T follicular helper cell (primary cell): Measurements from ENCODE around the gene CEP120.
"Not testable (repeated sequence)": the region's sequence is repeated elsewhere in the genome, so short reads cannot be mapped to it uniquely, and the experiment has no call there.

Experiments used
- DNase-seq: peaks from one replicate; pipeline ENCODE4 v3.0.0-alpha.2; 2020; ENCODE audit warnings: low read depth

The CEP120 gene

GRCh38 chr5:123438902-123439301 is 15.7 kb upstream of the CEP120 start:
- no peak for DNase-seq

- no peak for DNase-seq
Measured at GRCh38 chr5:123438244-123438643, 15.0 kb upstream of the CEP120 start.

GRCh38 chr5:123436201-123436600 is 13.0 kb upstream of the CEP120 start:
- no peak for DNase-seq

DNA sequence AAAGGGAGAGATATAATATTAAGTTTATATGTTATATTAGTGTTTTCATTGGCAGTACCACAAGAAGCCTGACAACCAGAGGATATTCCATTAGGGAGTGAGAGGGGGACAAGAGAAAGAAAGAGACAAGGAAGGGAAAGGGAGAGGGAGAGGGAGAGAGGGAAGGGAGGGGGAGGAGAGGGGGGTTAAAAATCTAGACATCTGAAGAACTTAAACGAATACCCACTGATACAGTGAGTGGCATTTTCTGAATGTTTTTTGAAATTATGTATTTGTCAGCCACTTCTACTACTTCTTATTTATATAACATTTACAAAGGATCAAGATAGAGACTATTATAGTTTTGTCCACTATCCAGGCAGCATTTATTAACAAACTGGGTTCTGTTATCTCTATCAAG is 11.6 kb upstream of the CEP120 start:
- no peak for DNase-seq

DNA sequence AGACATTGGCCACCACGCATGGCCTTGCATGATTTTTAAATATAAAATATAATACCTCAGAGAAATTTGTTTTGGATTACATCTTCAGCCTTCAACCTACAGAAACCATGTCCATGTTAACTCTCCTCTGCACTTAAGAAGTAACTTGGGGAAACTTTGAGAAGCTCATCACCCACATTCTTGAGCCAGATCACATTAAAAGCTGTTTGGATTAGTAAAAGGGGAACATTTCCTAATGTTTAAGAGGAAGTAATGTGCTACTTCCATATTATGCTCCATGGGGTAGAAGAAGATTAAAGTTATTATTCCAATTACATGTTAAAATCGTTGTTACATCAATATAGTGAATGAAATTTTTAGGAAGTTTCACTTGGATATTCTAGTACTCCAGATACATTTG is 10.4 kb upstream of the CEP120 start:
- no peak for DNase-seq

DNA sequence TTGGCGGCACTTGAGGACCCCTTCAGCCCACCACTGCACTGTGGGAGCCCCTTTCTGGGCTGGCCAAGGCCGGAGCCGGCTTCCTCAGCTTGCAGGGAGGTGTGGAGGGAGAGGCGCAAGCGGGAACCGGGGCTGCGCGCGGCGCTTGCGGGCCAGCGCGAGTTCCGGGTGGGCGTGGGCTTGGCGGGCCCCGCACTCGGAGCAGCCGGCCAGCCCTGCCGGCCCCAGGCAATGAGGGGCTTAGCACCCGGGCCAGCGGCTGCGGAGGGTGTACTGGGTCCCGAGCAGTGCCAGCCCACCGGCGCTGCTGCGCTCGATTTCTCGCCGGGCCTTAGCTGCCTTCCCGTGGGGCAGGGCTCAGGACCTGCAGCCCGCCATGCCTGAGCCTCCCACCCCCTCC is 7.2 kb upstream of the CEP120 start:
- not testable (repeated sequence) for DNase-seq

DNA sequence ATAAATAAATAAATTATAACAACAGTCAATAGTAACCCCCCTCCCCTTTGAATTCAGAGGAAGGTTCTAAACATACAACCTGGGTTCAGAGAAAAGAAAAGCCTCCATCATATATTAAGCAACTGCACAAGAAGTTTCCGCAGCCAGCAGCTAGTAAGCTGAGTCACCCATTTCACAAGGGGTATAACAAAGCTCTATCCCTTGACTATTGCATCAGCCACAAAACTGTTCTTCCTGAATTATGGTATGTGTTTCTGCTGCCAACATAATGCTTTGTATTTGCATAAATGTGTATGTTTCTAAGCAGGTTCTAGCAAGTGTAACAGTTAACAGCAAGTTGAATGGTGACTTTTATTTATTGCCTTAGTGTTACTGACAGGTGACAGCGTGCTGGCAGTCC is 6.8 kb upstream of the CEP120 start:
- DNase-seq, result no peak

DNA sequence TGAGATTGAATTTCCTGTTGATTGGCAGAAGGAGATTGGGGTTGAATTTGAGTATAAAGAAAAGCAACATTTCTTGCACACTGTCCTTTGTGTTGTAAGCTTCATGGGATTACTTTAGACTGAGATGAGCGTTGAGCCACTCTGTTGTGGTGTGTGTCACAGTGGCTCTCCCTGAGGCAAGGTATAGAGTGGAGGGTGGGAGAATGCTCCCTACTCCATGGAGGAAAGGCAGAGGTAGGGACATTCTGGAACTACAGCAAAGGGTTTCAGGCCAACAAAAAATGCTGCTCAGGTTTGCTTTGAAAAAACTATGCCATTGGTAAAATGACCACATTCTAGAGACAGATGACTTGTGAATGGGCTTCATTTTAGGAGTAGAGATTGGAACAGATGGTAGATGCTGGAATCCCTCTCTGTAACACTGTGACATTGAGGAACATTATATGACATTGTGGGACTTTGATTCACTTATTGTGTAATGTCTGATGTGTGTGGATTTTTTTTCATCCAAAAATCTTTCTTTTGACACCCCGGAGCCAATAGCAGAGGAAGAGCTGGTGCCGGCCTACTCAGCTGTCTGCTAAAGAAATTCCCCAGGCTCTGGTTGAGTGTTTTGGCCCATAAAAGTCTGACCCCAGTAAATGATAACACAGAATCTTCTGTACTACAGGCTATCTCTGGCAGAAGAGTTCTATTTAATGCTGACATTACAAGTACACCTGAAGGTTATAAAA is 6.2 kb upstream of the CEP120 start:
- DNase-seq, result no peak

DNA sequence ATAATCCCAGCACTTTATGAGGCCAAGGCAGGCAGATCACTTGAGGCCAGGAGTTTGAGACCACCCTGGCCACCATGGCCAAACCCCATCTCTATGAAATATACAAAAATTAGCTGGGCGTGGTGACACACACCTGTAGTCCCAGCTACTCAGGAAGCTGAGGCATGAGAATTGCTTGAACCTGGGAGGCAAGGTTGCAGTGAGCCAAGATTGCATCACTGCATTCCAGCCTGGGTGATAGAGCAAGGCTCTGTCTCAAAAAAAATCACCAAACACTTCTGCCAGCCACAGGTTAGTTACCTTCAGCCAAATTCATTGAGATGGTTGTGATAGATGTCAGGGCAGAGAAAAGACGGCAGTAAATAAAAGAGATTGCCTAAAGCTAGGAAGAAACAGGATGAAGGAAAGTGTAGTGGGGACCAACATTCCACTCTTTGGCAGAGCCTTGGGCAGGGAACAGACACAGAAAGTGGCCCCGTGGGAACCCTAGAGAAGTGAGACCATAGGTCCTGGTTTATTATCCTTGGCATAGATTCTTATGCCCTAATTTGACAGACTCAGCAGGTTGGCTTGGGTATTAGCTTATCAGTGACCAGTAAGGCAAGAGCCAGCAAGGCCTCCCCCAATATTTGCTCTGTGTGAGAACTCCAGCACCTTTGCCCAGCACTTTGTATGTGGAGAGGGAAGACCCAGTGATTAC is 5.5 kb upstream of the CEP120 start:
- no peak for DNase-seq

DNA sequence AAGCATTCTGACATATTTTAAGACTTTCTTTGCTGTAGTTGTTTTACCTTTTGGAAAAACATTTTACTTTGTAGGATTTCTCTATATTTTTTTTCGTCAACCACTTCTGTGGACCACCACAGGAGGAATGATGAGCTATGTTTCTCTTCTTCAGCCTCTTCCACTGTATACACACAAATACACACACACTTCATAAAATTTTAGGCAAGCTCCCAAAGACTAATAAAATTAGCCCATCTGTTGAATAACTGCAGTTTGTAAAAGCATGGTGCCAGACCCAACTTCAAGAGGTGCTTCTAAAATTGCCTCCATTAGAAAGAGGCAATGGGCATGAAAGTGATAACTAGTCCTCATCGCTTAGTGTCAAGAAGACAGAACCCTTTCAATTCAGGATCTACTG is 4.1 kb upstream of the CEP120 start:
- no peak for DNase-seq

DNA sequence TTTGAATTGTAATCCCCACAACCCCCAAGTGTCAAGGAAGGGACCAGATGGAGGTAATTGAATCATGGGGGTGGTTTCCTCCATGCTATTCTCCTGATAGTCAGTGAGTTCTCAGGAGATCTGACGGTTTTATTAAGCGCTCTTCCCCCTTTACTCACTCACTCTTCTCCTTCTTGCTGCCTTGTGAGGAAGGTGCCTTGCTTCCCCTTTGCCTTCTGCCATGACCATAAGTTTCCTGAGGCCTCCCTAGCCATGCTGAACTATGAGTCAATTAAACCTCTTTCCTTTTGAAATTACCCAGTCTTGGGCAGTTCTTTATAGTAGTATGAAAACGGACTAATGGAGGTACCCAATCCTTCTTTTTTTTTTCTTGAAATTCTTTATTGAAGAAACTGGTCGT is 2.2 kb upstream of the CEP120 start:
- no peak for DNase-seq

DNA sequence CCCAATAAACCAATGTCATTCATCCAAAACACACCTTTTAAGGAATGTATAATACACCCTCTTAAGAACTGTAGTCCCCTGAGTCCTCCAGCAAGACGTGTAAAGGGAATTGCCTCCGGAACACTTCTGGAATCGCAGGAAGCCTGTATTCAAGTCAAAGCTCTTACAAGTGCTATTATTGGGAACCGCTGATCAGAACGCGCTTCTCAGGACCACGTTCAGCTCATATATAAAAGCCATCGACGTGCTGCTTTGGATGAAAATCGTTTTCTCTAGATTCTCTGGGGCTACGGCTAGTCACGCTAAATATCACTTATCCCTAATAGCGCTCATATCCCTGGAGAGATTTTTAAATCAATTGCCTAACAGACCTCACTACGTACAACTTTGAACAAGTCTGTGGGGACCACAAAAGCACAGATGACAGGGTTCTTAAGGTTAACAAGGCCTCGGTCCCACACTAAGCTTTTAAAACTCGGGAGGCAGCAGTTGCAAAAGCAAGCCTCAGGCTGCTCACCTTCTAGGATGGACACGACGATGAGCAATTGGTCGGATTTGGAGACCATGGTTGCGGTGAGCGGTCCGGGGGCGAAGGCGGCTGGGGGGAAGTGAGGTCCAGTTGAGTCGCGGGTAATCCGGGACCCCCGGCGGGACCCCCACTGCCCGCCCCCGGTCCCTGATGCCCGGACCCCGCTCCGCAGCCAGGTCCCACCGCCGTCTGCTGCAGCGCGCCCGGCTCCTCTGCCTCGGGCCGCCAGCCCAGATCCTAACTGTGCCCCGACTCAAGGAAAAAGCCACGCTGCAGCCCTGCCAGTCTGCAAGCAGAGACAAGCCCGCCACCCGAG is 548 bp downstream of the CEP120 start:
- no peak for DNase-seq

- no peak for DNase-seq
Measured at GRCh38 chr5:123421773-123422172, 1.4 kb downstream of the CEP120 start.

DNA sequence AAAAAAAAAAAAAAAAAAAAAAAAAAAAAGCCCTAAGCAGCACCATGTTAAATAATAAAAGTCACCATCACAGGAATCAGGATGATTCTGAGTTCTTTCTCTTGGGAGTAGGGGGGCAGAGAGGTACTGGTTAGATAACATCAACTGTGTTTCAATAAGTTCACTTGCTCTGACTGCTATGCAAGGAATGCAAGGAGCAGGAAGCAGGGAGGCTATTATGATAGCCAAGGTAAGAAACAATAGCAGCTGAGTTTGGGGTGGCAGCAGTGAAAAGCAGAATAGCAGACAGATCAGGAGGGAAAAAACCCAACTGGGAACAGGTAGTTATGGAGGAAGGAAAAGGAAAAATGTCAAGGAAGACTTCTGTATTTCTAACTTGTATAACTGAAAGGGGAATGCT is 8.2 kb downstream of the CEP120 start:
- DNase-seq, result no peak

DNA sequence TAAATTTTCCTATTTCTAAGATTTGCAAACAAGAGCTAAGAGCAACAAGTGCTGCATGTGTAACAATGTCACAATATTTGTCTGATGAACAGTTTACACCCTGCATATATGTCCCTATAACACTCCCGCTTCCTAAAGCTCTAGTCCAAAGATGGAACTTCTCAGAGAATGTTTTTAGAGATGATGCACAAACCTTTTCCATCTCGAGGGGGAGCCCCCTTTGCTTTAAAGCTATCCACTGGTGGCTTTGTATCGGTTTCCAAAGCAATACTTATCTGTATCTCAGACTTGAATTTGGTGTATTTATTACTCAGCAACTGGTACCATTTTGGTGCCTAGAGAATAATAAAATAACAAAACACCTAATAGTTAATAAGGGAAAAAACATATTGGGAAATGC is 11.0 kb downstream of the CEP120 start:
- no peak for DNase-seq

DNA sequence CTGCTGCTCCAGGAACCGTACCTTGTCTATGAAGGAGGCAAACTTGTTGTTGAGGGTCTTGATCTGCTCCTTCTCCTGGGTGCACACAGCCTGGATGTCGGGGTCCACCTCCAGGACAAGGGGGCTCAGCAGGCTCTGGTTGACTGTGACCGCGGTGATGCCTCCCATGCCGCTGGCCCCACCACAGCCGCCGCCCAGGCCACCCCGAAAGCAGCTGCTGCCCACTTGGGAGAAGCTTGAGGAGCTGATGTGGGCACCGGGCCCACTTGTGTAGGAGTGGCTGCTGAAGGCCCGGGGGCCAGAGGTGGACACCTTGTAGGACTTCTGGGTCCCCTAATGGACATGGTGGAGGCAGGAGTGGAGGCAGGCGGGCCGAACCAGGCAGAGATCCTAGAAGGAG is 21.2 kb downstream of the CEP120 start:
- DNase-seq, result not testable (repeated sequence)

DNA sequence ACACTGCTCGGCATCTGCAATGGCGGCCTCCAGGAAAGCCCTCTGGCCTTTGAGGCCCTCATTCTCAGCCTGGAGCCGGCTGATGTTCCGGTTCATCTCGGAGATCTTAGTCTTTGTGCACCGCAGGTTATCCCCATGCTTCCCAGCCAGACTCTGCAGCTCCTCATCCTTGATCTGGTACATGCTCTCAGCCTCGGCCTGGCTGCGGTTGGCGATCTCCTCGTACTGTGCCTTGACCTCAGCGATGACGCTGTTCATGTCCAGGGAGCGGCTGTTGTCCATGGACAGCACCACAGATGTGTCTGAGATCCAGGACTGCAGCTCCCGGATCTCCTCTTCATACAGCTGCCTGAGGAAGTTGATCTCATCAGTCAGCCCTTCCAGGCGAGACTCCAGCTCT is 21.9 kb downstream of the CEP120 start:
- no peak for DNase-seq

- DNase-seq, result not testable (repeated sequence)
Measured at GRCh38 chr5:123400870-123401291, 22.3 kb downstream of the CEP120 start.

DNA sequence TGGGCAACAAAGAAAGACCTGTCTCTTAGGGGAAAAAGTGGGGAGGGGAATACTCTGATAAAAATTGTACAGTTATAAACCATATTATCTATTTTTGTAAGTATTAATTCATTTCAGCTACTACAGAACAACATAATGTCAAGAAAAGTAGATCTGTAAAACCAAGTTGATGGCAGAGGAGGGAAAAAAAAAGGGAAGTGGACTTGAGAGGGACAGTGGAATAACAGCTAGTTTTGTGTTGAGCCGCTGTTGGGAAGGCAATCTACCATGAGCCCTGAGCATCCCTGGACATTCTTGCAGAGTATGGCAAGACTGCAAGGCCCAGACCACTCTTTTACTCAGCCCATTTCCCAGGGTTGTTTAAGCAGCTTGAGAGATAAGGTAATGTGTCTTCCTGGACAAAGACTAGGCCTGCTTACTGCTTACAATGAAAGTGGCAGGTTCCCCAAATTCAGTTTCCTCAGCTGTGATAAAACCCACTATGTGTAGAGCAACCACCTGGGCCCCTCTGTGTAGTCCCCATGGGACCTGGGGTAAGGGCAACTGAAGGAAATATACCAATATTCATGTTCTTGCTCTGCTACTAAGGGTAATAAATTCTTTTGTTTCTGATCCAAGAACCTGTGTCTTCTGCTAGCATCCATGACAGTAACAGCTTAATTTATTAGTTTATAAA is 25.0 kb downstream of the CEP120 start:
- no peak for DNase-seq

DNA sequence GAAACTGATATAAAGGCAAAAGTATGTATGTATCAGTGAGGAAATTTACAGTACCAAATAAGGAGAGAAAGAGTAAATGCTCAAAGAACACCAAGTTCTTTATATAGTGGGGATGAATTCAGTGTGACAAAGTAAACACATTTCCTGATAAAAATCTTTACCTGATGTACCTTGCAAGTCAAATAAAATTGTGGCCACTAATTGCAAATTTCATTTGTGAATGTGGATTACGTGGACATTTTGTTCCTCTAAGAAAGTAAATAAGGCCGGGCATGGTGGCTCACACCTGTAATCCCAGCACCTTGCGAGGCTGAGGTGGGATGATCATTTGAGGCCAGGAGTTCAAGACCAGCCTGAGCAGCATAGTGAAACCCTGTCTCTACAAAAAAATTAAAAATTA is 25.7 kb downstream of the CEP120 start:
- DNase-seq, result no peak

DNA sequence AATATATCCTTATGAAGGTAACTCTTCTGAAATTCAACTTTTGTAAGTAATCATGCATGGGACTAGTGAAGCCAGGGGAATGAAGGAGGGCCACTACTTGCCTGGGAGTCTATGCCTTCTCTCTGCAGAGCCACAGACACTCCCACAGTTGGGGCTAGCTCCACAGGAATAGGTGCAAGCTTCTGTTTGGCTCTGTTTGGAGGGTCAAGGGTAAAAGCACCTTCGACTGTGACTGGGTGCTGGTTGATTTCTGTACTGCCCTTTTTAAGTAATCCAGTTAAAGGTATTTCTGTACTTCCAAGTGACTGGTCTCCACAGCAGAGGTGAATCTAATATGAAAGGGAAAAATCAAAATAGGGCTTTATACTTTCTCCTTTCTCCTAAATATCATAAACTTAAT is 32.2 kb downstream of the CEP120 start:
- DNase-seq, result no peak

GRCh38 chr5:123389794-123390193 is 33.4 kb downstream of the CEP120 start:
- no peak for DNase-seq
